Hematopoietic multipotent progenitor cell (in vitro differentiated cells): ENCODE measurements around the gene GRSF1. TPM values are rescaled to one million over a fixed set of nuclear protein-coding genes. Genes with fewer than 3 reads are reported as not detected.

Experiments
- DNase-seq, 3 donors: peaks; one replicate each; pipeline ENCODE4 v3.0.0-alpha.2; 2011 to 2015; ENCODE audit warnings: low read depth in 2 of 3, low spot score in 2 of 3
- small RNA-seq: library from RNA; depleted of rRNA; stranded (forward); fragments of <200 nt; gene quantifications from one replicate; pipeline ENCODE3, GENCODE V24; 2012
- total RNA-seq: library from RNA; depleted of rRNA; stranded (reverse); fragments of >200 nt; gene quantifications from one replicate; pipeline ENCODE4 v1.2.3, GENCODE V29; 2012

The GRSF1 gene
- total RNA-seq, 1 donor: 29.4 TPM

DNA sequence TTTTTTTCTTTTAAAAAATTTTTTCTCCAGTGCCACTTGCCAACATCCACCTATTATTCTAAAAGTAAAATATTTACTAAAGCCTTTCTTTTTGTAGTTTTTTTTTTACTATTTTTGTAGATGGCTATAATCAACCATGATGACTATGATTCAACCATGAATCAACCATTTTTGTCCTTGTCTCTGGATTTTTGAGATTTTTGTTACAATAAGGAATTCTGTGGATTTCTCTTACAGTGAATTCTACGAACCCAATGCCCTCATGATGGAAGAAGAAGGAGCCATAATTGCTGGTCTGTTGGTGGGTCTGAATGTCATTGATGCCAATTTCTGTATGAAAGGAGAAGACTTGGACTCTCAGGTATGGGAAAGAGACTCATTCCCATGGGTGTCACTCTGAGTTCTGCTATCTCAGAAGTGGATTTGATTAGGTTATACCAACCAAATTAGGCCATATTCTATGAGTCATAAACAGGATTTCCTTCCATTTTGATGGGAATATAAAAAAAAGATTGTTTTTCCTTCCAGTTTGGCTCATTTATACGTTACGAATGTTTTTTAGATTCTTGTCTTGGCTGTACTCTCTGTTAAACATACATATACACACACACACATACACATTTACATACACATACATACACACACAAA is 71.3 kb downstream of the GRSF1 start:
- DNase-seq: no peak

Small RNA genes lying within 50 kb of the gene (small RNA-seq; reads per million reads assigned to genes)
- not detected for gene RF00026
- gene RNU6-891P: not detected

Other genes with a start within 250 kb of the GRSF1 start
- not detected for gene AMBN, start 247.6 kb downstream of the GRSF1 start, total RNA-seq
- not detected for gene ENAM, start 211.1 kb downstream of the GRSF1 start, total RNA-seq
- 5.9 TPM for gene JCHAIN, start 173.4 kb downstream of the GRSF1 start, total RNA-seq
- 12.7 TPM for gene UTP3, start 151.4 kb downstream of the GRSF1 start, total RNA-seq
- gene RUFY3, start 117.9 kb downstream of the GRSF1 start, total RNA-seq: 15.6 TPM
- 4.8 TPM for gene MOB1B, start 62.5 kb upstream of the GRSF1 start, total RNA-seq
- 20.7 TPM for gene DCK, start 153.8 kb upstream of the GRSF1 start, total RNA-seq